Muscle of leg (tissue), 11 donors: Measurements from ENCODE around the gene SKA3. TPM values are rescaled to one million over a fixed set of nuclear protein-coding genes. Genes with fewer than 3 reads are reported as not detected.

ENCODE experiments used
- DNase-seq: peaks from one replicate; pipeline ENCODE4 v3.0.0; 2013
- H3K27ac ChIP-seq: one replicate; pipeline ENCODE4 v1.5.1; 2013; ENCODE audit warnings: mild to moderate bottlenecking, low read length, control low read depth
- H3K27me3 ChIP-seq: one replicate; pipeline ENCODE4 v1.6.1; 2013; ENCODE audit warnings: low read length; ENCODE audit not compliant: control insufficient read depth, insufficient read depth
- H3K36me3 ChIP-seq: one replicate; pipeline ENCODE4 v1.6.1; 2013; ENCODE audit warnings: low read length; ENCODE audit not compliant: control insufficient read depth, insufficient read depth
- H3K4me1 ChIP-seq: one replicate; pipeline ENCODE4 v1.6.1; 2013; ENCODE audit warnings: low read length; ENCODE audit not compliant: control insufficient read depth, insufficient read depth
- H3K4me3 ChIP-seq: one replicate; pipeline ENCODE4 v1.5.1; 2013; ENCODE audit warnings: low read length, control low read depth
- H3K9me3 ChIP-seq: replicated peaks from 2 replicates; pipeline ENCODE4 v1.6.1; 2013; ENCODE audit warnings: low read depth, low read length; ENCODE audit not compliant: control insufficient read depth
- WGBS: methylation state at CpG from one replicate; pipeline ENCODE4 v1.1.5; 2013; ENCODE audit warnings: missing lambda C conversion rate; ENCODE audit not compliant: insufficient coverage; 5-methylcytosine and 5-hydroxymethylcytosine counted together
- polyA plus RNA-seq, 8 donors: library from polyadenylated mRNA; unstranded; fragments of 120-200 nt; gene quantifications; one replicate each; pipeline versions ENCODE4 v1.2.1 to v1.2.3, GENCODE V29; 2013; ENCODE audit warnings: inconsistent platforms in 1 of 8, low replicate concordance in 1 of 8; ENCODE audit not compliant: insufficient read length in 8 of 8, insufficient read depth in 1 of 8
- total RNA-seq: library from RNA; stranded (reverse); fragments of 120-200 nt; gene quantifications from one replicate; pipeline ENCODE4 v1.2.4, GENCODE V29; 2013

SKA3 gene
- total and polyA plus RNA-seq, 9 donors = 5.7 to 8.7 (median 6.7) TPM

DNA sequence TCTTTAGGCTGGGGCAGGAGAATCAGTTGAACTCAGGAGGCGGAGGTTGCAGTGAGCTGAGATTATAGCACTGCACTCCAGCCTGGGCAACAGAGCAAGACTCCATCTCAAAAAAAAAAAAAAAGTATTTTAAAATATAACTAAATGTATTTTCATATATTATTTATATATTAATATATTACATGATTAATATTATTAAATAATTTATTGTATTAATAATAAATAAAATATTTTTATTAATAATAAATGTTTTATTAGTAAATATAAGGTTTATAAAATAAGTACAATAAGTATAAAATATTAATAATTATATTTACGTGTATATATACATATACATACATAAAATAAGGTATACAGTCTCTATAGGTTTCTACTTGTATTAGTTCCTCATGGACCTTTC, 56.8 kb downstream of the SKA3 start:
- no peaks in the 10 kb centered on the region for H3K9me3 ChIP-seq
- H3K36me3 ChIP-seq = no peaks in the 10 kb centered on the region
- H3K27me3 ChIP-seq = no peaks in the 10 kb centered on the region
- no peak for DNase-seq
- H3K4me3 ChIP-seq = no peak overlapping the region
- WGBS = no CpG with 5 or more reads among the region's 2 CpGs
- H3K4me1 ChIP-seq = no peaks in the 10 kb centered on the region
- no peak overlapping the region for H3K27ac ChIP-seq

DNA sequence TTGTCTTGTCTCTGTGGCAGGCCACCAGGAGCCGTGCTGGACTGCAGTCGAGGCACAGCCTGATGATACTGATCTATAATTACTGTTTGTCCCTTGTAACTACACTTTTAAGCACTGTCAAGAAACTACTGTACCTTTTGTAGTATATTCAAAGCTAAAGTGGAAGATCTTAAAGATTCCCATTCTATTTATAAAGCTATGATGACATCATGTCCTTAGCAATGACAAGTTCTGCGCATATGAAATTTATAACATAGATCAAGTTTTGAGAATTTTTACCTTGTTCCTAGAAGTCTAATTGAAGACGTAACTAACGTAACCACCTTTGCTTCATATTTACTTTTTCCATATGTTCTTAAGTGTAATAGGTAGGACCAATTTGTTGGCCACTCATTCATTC, 58.2 kb downstream of the SKA3 start:
- WGBS = 67% methylated on average over 1 of the region's 5 CpGs

DNA sequence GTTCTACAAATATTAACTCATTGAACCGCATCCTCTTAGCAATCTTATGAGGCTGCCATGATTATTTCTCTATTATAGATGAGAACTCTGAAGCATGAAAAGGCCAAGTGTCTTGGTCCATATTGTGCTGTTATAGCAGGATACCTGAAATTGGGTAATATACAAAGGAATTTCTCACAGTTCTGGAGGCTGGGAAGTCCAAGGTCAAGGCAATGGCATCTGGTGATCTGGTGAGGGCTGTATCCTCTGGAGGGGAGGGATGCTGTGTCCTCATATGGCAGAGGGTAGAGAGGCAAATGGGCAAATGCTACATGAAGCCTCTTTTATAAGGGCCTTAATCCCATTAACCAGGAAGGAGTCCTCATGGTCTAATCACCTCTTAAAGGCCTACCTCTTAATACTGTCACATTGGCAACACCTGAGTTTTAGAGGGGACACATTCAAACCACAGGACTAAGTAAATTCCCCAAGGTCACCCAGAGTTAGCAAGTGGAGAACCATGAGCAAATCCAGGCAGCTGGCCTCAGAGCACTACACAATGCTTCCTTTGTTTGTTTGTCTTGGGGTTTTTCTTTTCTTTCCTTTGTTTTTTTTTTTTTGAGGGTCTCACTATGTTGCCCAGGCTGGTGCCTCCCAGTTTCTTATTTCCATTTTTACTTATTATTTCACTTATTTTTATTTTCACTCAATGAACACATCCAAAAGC, 59.1 kb downstream of the SKA3 start:
- Histone ChIP-seq H3K4me3 (no peak overlapping the region), H3K36me3 (no peaks in the 10 kb centered on the region), H3K9me3 (no peaks in the 10 kb centered on the region), H3K27ac (no peak overlapping the region), H3K4me1 (no peaks in the 10 kb centered on the region), H3K27me3 (no peaks in the 10 kb centered on the region)
- no peak for DNase-seq
- no CpG with 5 or more reads among the region's 1 CpG for WGBS

More for the DNA sequence above, 58.2 kb downstream of the SKA3 start:
- H3K4me3 ChIP-seq = no peak overlapping the region
- H3K9me3 ChIP-seq = no peaks in the 10 kb centered on the region
- H3K27me3 ChIP-seq = no peaks in the 10 kb centered on the region
- no peak overlapping the region for H3K27ac ChIP-seq
- H3K4me1 ChIP-seq = no peaks in the 10 kb centered on the region
- H3K36me3 ChIP-seq = no peaks in the 10 kb centered on the region
- no peak for DNase-seq

DNA sequence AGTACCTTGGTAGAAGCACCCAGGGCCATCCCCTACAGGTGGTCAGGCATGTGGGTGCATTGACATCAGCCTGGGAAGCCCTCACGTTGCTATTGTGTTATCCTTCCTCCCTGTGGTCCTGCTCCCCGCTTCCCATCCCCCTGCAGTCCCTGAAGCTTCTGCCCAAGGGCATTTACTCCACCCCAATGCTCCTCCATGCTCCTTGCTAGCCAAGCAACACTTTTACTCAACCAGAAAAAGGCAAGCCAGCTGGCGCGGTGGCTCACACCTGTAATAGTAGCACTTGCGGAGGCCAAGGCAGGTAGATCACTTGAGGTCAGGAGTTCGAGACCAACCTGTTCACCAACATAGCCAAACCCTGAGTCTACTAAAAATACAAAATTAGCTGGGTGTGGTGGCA, 60.2 kb downstream of the SKA3 start:
- 94% methylated on average over 4 of the region's 6 CpGs for WGBS
- H3K27me3 ChIP-seq = no peaks in the 10 kb centered on the region

DNA sequence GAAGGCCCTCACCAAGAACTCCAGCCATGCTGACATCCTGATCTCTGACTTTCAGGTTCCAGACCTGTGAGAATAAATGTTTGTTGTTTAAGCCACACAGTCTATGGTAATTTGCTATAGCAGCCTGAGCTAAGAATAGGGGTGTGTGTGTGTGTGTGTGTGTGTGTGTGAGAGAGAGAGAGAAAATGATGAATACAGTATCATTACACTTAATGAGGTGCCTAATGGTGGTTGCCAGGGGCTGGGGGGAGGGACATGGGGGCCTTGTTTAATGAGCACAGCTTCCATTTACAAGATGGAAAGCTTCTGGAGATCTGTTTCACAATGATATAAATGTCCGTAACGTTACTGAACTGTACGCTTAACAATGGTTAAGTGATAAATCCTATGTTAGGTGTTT, 61.1 kb downstream of the SKA3 start:
- no peak for DNase-seq
- no peaks in the 10 kb centered on the region for H3K36me3 ChIP-seq
- no peaks in the 10 kb centered on the region for H3K4me1 ChIP-seq
- WGBS = no CpG with 5 or more reads among the region's 3 CpGs
- no peaks in the 10 kb centered on the region for H3K9me3 ChIP-seq
- no peak overlapping the region for H3K27ac ChIP-seq
- no peak overlapping the region for H3K4me3 ChIP-seq
- no peaks in the 10 kb centered on the region for H3K27me3 ChIP-seq

More for the DNA sequence above, 60.2 kb downstream of the SKA3 start:
- Histone ChIP-seq H3K27ac (no peak overlapping the region), H3K4me3 (no peak overlapping the region), H3K9me3 (no peaks in the 10 kb centered on the region), H3K36me3 (no peaks in the 10 kb centered on the region), H3K4me1 (no peaks in the 10 kb centered on the region)
- DNase-seq = no peak

DNA sequence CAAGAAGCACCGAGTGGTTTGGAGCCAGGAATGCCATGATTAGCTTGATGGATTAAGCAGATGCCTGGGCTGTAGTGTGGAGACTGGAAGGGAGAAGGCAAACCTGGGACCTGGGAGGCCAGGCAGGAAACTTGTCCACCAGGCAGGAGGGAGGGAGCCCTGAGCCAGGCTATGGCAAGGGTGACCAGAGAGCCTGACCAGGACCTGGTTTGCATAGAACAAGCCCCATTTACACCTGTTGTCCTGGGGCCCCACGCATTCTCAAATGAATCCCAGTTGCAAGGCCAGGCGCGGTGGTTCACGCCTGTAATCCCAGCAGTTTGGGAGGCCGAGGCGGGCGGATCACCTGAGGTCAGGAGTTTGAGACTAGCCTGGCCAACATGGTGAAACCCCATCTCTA, 64.8 kb downstream of the SKA3 start:
- H3K27ac ChIP-seq = no peak overlapping the region
- H3K4me1 ChIP-seq = no peaks in the 10 kb centered on the region
- no peak for DNase-seq
- no peaks in the 10 kb centered on the region for H3K36me3 ChIP-seq
- WGBS = 0% methylated on average over 1 of the region's 8 CpGs
- no peaks in the 10 kb centered on the region for H3K9me3 ChIP-seq
- H3K4me3 ChIP-seq = no peak overlapping the region
- no peaks in the 10 kb centered on the region for H3K27me3 ChIP-seq

GRCh38 chr13:21109168-21109567, 67.2 kb downstream of the SKA3 start:
- H3K27ac ChIP-seq = no peak overlapping the region
- no peaks in the 10 kb centered on the region for H3K27me3 ChIP-seq
- H3K9me3 ChIP-seq = no peaks in the 10 kb centered on the region
- WGBS = 77% methylated on average over 7 of the region's 7 CpGs
- no peak for DNase-seq
- no peaks in the 10 kb centered on the region for H3K4me1 ChIP-seq
- H3K36me3 ChIP-seq = no peaks in the 10 kb centered on the region
- no peak overlapping the region for H3K4me3 ChIP-seq

DNA sequence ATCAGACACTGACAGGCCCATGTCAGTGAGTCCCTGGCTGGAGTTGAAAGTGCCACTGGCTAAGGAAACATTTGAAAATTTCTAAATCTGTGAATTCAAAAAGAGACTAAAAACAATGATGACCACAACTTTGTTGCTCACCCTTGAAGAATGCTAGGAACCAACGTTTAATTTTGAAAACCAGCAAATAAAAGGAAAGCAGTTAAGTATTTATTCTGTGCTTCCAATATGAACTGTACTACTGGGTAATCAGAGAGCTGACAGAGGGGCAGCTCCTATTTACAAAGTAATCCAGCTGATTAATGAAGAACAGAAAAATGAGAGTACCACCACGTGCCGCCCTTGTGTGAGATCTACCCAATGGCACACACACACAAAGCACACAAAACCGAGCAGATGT, 70.3 kb downstream of the SKA3 start:
- no CpG with 5 or more reads among the region's 4 CpGs for WGBS
- Histone ChIP-seq H3K9me3 (no peaks in the 10 kb centered on the region), H3K4me1 (no peaks in the 10 kb centered on the region), H3K4me3 (no peak overlapping the region), H3K36me3 (no peaks in the 10 kb centered on the region), H3K27me3 (no peaks in the 10 kb centered on the region), H3K27ac (no peak overlapping the region)
- no peak for DNase-seq

GRCh38 chr13:21104199-21105019, 71.9 kb downstream of the SKA3 start:
- Histone ChIP-seq H3K4me3 (no peak overlapping the region), H3K27ac (no peak overlapping the region), H3K4me1 (no peaks in the 10 kb centered on the region), H3K9me3 (no peaks in the 10 kb centered on the region), H3K36me3 (no peaks in the 10 kb centered on the region), H3K27me3 (no peaks in the 10 kb centered on the region)
- DNase-seq = no peak
- WGBS = 94% methylated on average over 27 of the region's 37 CpGs
